Nephron progenitor cell (in vitro differentiated cells): Measurements from ENCODE around the gene NAP1L4.

Source experiments
- DNase-seq: peaks from one replicate; pipeline ENCODE4 v3.0.0; 2021
- H3K27ac Mint-ChIP-seq: 2 replicates; pipeline ENCODE4 v1.8.0; 2021; ENCODE audit warnings: mild to moderate bottlenecking, moderate library complexity, mixed read lengths
- H3K27me3 Mint-ChIP-seq: 2 replicates; pipeline ENCODE4 v1.8.0; 2021; ENCODE audit warnings: mild to moderate bottlenecking, low read depth, mixed read lengths; ENCODE audit not compliant: poor library complexity
- H3K36me3 Mint-ChIP-seq: 2 replicates; pipeline ENCODE4 v1.8.0; 2021; ENCODE audit warnings: low read depth, mixed read lengths
- H3K4me1 Mint-ChIP-seq: 2 replicates; pipeline ENCODE4 v1.8.0; 2021; ENCODE audit warnings: mixed read lengths
- H3K4me3 Mint-ChIP-seq: 2 replicates; pipeline ENCODE4 v1.8.0; 2021; ENCODE audit warnings: mild to moderate bottlenecking, moderate library complexity, mixed read lengths
- H3K9me3 Mint-ChIP-seq: 2 replicates; pipeline ENCODE4 v1.8.0; 2021; ENCODE audit warnings: mild to moderate bottlenecking, moderate library complexity, mixed read lengths
- TF ChIP-seq, protein P1 (sequence below): fragments of 200-600 bp; sonication (generic); IDR thresholded peaks from 2 replicates; pipeline ENCODE4 v1.5.0; 2021; ENCODE audit warnings: antibody characterized with exemption

The NAP1L4 gene

DNA sequence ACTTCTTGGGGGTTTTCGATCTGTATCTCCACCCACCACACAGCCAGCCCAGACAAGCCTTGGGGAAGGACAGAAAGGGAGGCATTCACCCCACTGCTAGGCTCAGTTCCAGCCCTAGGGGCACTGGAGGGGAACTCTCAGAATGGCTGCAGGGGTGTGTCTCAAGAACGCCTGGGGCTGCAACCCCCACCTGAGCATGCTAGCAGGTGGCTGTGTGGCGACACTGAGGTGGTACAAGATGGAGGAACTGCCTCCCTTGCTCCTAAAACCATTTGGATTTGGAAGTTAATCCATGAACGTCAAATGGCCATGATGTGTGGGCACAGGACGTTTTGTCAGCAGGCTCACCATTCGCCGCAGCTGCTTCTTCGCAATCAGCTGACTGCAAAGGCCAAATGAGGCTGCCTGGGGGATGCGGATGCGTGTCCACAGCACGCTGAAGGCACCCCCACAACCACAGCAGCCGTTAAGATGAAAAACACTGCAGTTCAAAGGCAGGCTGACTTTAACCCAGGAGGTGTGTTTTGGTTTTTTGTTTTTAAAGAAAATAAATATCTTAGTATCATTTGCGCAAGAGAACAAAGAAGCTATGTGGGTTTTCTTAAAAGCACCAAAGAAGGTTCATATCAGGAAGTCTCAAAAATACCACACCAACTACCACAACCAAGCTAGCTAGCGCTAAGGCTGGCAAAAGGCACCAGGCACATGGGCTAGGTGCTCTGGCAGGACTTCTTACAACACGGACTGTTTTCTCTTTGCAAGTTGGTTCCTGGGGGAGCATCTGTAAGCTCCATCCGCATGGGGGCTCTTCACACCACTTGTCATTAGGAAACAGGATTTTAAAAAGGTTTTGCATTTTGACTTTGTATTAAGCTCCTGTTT, 22.2 kb upstream of the NAP1L4 start:
- Mint-ChIP-seq H3K27me3 (no peaks in the 10 kb centered on the region), H3K4me3 (no peak overlapping the region), H3K9me3 (no peaks in the 10 kb centered on the region), H3K4me1 (no peaks in the 10 kb centered on the region), H3K27ac (no peak overlapping the region), H3K36me3 (peaks cover 5% of the 10 kb centered on the region)
- DNase-seq: no peak
- TF ChIP-seq, protein P1, sequence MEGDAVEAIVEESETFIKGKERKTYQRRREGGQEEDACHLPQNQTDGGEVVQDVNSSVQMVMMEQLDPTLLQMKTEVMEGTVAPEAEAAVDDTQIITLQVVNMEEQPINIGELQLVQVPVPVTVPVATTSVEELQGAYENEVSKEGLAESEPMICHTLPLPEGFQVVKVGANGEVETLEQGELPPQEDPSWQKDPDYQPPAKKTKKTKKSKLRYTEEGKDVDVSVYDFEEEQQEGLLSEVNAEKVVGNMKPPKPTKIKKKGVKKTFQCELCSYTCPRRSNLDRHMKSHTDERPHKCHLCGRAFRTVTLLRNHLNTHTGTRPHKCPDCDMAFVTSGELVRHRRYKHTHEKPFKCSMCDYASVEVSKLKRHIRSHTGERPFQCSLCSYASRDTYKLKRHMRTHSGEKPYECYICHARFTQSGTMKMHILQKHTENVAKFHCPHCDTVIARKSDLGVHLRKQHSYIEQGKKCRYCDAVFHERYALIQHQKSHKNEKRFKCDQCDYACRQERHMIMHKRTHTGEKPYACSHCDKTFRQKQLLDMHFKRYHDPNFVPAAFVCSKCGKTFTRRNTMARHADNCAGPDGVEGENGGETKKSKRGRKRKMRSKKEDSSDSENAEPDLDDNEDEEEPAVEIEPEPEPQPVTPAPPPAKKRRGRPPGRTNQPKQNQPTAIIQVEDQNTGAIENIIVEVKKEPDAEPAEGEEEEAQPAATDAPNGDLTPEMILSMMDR: no peak

DNA sequence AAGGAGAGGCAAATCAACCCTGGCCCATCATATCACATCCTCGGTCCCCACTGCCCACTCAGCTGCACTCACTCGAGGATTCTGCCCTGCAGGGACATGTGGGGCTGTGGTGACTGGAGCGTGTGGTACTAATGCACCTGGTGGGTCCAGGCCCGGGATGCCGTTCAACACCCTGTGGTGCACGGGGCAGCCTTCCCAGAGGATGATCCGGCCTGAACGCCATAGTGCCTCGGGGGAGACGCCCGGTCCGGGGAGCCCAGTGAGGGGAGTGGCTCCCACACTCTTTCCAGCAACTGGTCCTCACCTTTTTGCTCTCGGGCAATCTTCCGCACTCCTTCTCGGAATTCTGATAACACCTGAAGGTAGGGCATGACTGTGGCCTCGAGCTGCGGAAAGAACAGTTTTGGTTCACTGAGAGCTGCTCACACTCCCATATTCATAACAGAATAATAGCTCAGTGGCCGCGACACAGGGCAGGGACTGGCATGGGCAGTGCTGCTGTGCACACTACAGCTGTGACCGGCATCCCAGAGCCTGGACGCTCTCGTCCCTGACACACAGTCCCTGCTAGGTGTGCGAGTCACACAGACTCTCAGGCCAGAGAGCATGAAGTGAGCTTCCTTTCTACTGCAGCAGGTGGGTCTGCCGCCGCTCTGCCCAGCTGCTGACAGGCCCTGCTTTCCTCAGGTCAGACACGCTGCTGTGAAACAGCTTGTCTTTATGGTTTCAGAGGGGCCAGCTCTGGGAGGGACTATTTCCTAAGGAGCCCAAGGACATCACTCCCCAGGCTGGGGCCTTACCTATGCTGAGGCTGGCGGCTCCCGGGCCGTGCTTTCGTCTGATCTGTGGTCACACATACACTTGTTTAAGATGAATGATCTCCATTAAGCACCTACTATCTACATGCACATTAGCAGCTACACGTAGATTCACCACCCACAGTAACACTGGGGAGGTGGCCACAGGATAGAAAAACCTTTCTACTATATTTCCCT, 20.1 kb upstream of the NAP1L4 start:
- TF ChIP-seq, protein P1: no peak
- H3K27me3 Mint-ChIP-seq: no peaks in the 10 kb centered on the region
- H3K36me3 Mint-ChIP-seq: peaks cover 6% of the 10 kb centered on the region
- no peak for DNase-seq
- no peak overlapping the region for H3K4me3 Mint-ChIP-seq
- no peaks in the 10 kb centered on the region for H3K9me3 Mint-ChIP-seq
- no peaks in the 10 kb centered on the region for H3K4me1 Mint-ChIP-seq
- no peak overlapping the region for H3K27ac Mint-ChIP-seq

DNA sequence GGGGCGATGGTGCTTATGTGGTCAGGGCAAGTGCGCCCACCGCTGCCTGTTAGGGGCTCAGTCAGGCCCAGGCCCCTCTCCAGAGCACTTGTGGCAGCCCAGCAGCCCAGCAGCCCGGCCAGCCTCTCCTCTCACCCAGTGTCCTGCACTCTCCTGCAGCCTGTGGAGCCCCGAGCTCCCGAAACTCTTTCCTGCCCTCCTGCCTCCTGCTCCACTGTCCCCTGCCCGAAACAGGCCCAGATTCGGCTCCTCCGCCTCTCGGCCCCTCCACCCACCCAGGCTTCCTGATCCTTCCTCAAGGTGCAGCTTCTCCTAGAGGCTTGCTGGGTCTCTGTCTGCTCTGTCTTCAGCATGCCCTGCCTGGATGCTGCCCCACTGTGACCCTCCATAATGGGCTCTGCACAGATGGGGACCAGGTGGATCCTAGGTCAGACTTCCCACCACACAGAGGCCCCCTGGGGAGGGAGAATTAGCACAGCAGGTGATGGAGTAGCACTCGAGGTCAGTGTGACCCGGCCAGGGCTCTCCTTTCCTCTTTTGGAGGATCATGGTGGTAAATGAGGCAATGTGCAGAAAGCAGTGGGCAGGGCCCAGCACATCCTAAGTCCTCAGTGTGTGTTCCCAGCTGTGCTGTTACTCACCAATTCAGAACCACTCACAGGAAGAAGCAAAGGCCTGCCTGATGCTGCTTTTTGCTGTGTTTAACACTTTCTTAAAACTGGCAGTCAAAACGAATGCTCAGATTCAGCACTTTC, 18.6 kb upstream of the NAP1L4 start:
- H3K4me1 Mint-ChIP-seq: no peaks in the 10 kb centered on the region
- DNase-seq: no peak
- peak overlapping the region; percentile 88 for H3K27ac Mint-ChIP-seq
- H3K4me3 Mint-ChIP-seq: no peak overlapping the region
- no peaks in the 10 kb centered on the region for H3K27me3 Mint-ChIP-seq
- H3K9me3 Mint-ChIP-seq: no peaks in the 10 kb centered on the region
- TF ChIP-seq, protein P1: no peak
- H3K36me3 Mint-ChIP-seq: peaks cover 10% of the 10 kb centered on the region

DNA sequence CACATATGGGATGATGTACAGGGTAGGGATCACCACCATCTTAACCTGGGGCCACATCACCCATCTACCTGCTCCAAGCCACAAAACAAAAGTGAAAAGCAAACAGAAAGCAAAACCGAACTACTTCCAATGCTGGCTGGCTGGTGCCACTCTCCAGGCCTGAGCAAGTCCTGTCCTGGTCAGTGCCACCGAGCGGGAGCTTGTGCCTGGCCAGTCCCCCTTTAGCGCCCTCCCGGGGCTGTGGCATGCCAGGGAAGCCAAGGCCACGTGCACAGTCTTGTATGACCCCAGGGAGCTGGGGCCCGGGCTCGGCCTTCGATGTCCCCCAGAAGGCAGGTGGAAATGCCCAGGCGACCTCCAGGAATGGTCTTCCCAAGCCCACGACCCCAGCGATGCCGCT, 17.9 kb upstream of the NAP1L4 start:
- H3K36me3 Mint-ChIP-seq: peaks cover 12% of the 10 kb centered on the region
- no peak overlapping the region for H3K4me3 Mint-ChIP-seq
- no peaks in the 10 kb centered on the region for H3K9me3 Mint-ChIP-seq
- TF ChIP-seq, protein P1: no peak
- H3K27me3 Mint-ChIP-seq: no peaks in the 10 kb centered on the region
- no peak overlapping the region for H3K27ac Mint-ChIP-seq
- H3K4me1 Mint-ChIP-seq: no peaks in the 10 kb centered on the region
- DNase-seq: no peak

DNA sequence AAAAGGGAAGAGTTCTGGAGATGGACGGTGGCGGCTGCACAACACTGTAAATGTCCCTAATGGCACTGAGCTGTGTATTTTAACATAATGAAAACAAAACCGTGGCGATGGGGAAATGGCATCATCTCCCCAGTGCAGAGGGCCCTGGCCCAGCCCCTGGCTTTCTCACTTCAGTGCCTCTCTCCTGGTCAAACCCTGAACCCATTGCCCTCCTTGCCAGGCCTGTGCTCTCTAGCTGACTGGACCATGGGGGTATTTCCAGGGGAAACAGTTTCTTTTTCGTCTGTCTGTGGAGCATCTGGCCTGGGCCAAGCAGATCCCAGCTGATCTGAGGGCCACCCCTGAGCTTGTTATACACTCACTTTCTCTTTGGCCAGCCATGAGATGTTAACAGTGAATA, 17.4 kb upstream of the NAP1L4 start:
- peaks cover 14% of the 10 kb centered on the region for H3K36me3 Mint-ChIP-seq
- H3K4me1 Mint-ChIP-seq: no peaks in the 10 kb centered on the region
- no peak for DNase-seq
- TF ChIP-seq, protein P1: no peak
- H3K9me3 Mint-ChIP-seq: no peaks in the 10 kb centered on the region
- H3K27ac Mint-ChIP-seq: peak overlapping the region; percentile 65
- no peak overlapping the region for H3K4me3 Mint-ChIP-seq
- no peaks in the 10 kb centered on the region for H3K27me3 Mint-ChIP-seq
